ENCODE measurements around the gene STXBP1.

The STXBP1 gene

GRCh38 chr9:127730262-127730661 is 118.2 kb downstream of the STXBP1 start:
- H3K4me3 ChIP-seq (ENCODE audit: control insufficient read depth, low read depth, low read length): no peak overlapping the region
- no peak for TF ChIP-seq CTCF (conservative IDR thresholded peaks at IDR 0.05; ENCODE audit: control insufficient read depth, insufficient read depth, low read depth, low read length)
- no peak for DNase-seq (ENCODE audit: low read depth)

DNA sequence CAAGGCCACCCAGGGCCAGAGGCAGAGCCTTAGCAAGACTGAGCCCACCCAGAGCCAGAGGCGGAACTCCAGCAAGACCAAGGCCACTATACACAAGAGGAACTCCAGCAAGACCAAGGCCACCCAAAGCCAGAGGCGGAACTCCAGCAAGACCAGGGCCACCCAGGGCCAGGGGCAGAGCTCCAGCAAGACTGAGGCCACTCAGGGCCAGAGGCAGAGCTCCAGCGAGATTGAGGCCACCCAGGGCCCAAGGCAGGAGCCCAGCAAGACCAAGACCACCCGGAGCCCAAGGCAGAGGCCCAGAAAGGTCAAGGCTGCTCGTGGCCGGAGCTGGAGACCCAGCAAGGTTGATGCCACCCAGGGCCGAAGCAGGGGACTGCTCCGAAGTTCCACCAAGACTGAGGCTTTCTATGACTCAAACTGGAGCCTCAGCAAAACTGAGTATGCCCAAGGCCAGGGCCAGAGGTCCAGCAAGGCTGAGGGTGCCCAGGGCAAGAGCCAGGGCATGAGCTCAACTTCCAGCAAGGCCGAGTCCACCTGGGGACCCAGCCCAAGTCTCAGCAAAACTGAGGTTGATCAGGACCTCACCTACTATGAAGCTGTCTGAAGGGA is 118.8 kb downstream of the STXBP1 start:
- no peak for DNase-seq (ENCODE audit: low read depth)
- no peak for TF ChIP-seq CTCF (conservative IDR thresholded peaks at IDR 0.05; ENCODE audit: control insufficient read depth, insufficient read depth, low read depth, low read length)
- H3K4me3 ChIP-seq (ENCODE audit: control insufficient read depth, low read depth, low read length): no peak overlapping the region

GRCh38 chr9:127731938-127732337 is 119.9 kb downstream of the STXBP1 start:
- no peak for TF ChIP-seq CTCF (conservative IDR thresholded peaks at IDR 0.05; ENCODE audit: control insufficient read depth, insufficient read depth, low read depth, low read length)
- H3K4me3 ChIP-seq (ENCODE audit: control insufficient read depth, low read depth, low read length): no peak overlapping the region
- DNase-seq (ENCODE audit: low read depth): peak; percentile 23

- TF ChIP-seq CTCF (conservative IDR thresholded peaks at IDR 0.05; ENCODE audit: control insufficient read depth, insufficient read depth, low read depth, low read length): no peak
- DNase-seq (ENCODE audit: low read depth): no peak
- H3K4me3 ChIP-seq (ENCODE audit: control insufficient read depth, low read depth, low read length): no peak overlapping the region
Observed at GRCh38 chr9:127732444-127732843, 120.4 kb downstream of the STXBP1 start.

GRCh38 chr9:127733614-127734013 is 121.5 kb downstream of the STXBP1 start:
- DNase-seq (ENCODE audit: low read depth): no peak
- TF ChIP-seq CTCF (conservative IDR thresholded peaks at IDR 0.05; ENCODE audit: control insufficient read depth, insufficient read depth, low read depth, low read length): no peak
- no peak overlapping the region for H3K4me3 ChIP-seq (ENCODE audit: control insufficient read depth, low read depth, low read length)

- no peak for DNase-seq (ENCODE audit: low read depth)
- H3K4me3 ChIP-seq (ENCODE audit: control insufficient read depth, low read depth, low read length): peak overlapping the region; percentile 67
- TF ChIP-seq CTCF (conservative IDR thresholded peaks at IDR 0.05; ENCODE audit: control insufficient read depth, insufficient read depth, low read depth, low read length): no peak
Observed at GRCh38 chr9:127734247-127734746, 122.2 kb downstream of the STXBP1 start.
